Cerebellar nuclear complex (tissue), 1 donor: ENCODE data around the gene PSMD6.

ENCODE experiments used
- DNase-seq, 2 experiments: peaks; one replicate each; lab custom pipeline; 2025; lab: John Stamatoyannopoulos, UW

The PSMD6 gene

DNA sequence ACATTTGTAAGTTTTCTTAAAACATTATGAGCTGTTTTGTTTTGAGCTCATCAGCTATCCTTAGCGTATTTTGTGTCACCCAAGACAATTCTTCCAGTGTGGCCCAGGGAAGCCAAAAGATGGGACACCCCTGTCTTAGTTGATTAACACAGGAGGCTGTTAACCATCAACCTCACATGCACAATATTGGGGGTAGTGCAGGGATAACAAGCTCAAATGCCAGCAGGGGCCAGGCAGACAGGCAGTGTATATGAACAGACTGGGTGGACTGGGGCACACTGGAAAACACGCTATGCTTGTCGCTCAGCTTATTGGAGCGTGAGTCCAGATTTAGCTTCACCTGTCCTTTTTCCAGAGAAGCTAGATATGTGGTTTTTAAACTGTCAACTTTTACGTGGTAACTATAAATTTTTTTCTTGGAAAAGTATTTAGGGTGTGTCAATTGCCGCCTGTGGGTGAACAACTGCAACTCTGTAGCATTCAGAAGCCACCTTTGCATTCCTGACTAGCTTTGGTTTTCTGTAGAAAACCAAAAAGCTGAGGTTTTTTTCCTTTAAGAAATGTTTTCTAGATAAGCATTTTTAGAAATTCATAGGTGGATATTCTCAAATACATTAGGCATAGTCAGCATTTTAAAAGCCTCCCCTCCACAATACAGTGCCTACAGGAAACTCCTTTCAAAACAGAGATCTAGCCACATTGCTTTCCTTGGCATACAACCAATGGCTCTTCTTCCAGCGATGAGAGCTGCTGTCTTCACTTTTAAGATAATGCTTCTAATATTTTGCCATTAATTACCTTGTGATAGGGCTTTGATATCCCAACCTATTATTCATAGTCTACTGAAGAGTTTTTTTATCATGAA is 14.6 kb downstream of the PSMD6 start:
- DNase-seq, result no peak

DNA sequence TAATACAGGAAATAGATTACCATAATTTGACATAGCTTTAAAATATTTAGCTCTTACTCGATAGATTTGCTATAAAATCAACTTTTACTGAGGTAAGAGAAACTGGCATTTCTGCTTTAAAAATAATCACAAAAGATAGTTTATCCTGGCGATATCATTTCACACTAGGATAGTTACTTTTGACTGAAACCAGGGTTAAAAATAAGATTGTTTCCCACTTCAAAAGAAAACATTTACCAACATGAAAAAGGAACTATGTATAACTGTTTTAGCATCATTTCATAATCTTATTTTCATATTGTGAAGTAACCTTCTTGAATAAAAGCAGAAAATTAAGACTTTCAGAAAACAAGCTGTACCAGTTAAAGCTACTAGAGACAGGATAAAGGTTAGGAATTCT is 15.3 kb downstream of the PSMD6 start:
- DNase-seq, result no peak

GRCh38 chr3:64003589-64003988 is 19.7 kb downstream of the PSMD6 start:
- no peak for DNase-seq

DNA sequence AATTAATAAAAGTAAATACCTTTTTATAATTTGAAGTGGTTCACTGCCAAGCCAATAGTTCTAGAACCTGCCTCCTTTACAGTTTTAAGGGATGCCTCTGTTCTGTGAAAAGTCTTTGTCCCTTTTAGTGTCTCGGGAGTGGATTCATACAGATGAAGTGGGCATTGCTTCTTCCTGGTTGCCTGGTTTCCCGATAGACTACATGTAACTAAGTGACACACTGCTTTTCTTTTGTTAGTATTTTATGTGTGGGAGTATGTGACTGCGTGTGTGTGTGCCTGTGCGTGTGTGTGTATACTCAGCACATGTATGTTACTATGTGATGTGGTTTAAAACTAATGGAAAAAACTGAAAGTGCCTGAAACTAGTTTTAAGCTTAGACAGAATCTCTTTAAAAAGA is 21.1 kb downstream of the PSMD6 start:
- DNase-seq, result no peak

DNA sequence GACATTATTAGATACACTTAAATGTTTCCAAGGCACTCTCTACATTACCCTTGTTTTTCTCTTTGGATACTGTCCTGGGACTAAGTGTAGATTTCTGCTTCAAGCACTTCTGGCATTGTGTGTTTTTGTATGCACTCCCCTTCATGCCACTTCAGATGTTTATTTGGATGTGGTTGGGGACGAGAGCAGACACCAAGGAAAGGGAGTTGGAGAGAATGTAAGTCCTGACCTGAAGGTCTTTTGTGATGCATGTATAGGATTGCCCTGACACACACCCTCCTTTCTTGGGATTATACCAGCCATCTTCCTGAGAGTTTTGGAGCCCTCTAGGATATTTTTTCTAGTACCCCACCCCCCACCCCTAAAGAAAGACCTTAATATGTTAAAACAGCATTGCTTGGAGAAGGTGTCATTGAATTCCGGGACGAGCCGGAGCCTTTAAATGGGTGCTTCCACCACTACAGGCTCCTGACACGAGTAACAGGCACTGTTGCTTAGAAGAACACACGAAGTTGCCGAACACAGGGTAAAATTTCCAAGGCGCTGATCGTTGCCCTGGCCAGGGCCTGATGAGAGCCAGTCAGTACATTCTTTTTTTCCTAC is 22.7 kb downstream of the PSMD6 start:
- no peak for DNase-seq

DNA sequence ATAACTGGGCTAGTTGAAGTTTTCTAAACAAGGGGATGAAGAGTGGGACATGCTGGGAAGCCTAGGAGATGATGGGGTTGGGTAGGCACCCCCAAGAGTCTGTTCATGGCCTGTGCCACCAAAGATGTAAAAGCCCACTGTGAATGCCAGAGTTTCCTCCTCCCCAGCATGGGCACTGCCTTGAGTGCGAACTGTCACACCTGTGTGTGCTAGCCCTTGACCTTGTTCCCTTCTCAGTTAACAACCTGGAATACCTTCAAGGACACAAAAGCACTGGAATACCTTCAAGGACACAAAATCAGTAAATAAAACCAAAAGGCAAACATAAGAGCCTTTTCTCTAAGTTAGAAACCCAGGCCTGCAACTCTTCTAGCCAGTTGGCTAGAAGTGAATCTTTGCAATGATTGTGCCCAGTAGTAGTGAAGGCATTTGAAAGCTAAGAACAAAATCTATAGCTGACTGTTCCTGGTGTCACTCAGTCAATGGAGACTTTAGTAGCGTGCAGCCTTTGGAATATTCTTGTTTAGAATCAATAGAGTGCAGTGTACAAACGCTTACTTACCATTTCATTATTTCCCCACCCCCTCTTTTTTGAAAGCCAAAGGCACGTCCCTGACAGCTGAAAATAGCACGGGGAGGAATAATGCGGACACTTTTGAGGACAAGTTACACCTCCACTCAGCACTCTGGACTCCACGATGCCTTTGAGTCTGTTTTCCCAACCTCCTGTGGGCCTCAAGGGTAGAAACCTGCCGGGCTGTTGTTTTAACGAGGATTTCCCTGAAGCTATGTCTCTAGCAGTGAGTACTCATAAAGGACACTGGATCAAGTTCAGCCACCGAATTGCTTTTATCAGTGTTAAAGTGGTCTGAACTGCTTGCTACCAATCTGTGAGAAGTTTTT is 24.2 kb downstream of the PSMD6 start:
- DNase-seq, result no peak

DNA sequence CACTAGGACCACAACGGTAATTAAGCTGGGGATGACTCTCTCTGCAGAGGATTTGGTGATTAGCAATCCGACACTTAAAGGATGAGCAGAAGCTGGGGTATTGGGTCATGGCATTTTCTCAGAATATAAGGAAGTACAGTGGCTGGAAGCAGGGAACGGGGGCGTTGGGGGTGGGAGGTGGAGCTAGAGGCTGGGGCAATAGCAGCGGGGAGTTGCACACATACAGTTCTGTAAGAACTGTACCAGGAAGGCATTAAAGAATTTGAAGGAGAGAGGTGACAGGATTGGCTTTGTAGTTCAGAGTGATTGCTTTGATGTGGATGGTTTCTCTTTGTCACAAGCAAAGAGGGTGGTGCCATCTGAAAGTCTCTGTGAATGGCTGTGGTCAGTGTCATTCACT is 28.2 kb downstream of the PSMD6 start:
- no peak for DNase-seq

DNA sequence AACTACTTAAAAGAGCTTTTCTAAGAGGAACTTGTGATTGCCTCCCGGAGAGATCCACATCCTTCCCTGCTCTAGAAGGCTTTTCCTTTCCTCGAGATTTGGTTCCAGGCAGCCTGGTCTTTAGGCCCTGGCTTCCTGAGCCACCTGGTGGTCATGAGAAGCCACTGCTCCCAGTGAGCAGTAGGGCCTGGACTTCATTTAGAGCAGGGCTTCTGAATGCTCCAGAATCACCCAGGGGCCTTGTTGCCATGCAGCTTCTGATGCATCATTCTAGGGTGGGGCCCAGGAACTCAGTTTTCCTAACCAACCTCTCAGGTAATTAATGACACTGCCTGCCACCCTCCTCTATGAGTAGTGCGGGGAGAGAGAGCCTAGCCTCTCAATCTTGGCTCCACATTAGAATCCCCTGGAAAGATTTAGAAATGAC is 29.6 kb downstream of the PSMD6 start:
- DNase-seq, result peak in 1 of 2 experiments; percentile 46

DNA sequence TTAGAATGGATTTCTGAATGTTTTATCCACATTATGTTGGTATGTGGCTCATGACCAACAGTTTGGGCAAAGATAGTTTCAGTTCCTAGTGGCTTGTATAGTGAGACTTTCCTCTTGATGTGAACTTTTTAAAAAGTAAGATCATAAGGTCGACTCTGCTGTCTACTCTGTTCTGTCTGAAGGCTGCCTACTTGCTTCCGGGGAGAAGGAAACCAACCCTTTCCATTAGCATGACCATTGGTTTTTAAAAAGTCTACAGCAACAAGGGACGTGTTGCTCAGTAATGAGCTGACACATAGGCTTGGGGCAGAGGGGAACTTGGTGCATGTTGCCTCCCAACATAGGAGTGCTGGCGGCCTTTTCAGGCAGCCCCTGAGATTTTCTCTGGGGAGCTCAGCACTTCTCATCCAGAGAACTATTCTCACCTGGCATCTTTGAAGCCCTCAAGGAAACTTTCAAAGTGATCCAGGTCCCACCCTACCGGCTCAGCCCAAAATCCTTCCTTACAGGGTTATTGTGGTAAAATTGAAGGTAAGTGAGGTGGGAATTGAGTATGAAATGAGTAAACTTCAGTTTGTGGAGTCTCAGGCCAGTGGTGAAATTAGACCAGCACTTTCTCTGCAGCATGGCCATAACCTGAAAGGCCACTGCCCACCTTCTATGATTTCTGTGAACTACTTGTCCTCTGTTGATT is 30.6 kb downstream of the PSMD6 start:
- DNase-seq, result no peak

- no peak for DNase-seq
Observed at GRCh38 chr3:63991666-63992065, 31.6 kb downstream of the PSMD6 start.

- no peak for DNase-seq
Observed at GRCh38 chr3:63990733-63991132, 32.6 kb downstream of the PSMD6 start.

DNA sequence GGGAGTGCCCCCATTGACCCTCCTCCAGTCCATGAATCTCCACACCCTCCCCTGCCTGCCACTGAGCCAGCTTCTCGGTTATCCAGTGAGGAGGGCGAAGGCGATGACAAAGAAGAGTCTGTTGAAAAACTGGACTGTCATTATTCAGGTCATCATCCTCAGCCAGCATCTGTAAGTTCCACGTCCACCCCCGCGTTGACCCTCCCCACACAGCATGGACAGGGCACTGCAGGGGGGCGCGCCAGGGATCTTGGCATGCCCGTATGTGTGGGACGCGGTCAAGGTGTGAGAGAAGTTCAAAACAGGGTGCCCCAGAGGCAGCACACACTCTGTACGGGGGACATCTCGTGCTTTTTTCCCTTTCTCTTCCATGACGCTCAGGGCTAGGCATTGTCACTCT is 33.1 kb downstream of the PSMD6 start:
- DNase-seq, result no peak

DNA sequence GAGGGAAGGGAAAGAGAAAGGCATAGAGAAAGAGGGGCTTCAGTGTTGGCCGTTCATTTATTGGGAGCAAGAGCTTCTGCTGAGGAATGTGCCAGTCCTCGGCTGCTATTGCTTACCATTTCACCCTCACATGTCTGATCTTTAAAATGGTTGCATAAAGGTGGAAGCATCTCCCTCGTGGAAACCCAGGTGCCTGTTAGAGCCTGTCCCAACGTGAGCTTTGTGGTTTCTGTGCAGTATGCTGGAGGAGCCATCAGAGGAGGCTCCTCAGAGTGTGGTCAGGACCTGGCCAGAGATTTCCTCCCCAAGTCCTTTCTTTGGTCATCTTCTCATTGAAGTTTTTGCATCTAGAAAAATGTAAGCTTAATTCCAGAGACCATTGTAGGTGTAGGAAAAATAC is 34.4 kb downstream of the PSMD6 start:
- DNase-seq, result no peak

DNA sequence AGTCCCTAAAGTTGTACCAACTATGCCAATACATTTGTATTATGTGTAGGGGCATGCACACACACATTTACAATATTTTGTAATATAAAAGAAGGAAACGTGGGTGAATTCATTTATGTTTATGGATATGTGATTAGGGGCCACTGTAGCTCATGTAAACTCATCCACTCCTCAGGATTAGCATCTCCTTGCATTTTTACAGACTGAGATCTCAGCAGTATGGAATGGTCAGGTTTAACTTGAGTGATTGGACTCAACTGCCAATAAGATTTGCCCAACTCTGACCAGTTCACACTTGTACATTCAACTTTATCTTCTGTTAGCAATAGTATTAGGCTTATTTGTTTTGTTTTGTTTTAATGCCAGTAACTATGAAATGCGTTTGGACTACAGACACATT is 36.5 kb downstream of the PSMD6 start:
- no peak for DNase-seq

DNA sequence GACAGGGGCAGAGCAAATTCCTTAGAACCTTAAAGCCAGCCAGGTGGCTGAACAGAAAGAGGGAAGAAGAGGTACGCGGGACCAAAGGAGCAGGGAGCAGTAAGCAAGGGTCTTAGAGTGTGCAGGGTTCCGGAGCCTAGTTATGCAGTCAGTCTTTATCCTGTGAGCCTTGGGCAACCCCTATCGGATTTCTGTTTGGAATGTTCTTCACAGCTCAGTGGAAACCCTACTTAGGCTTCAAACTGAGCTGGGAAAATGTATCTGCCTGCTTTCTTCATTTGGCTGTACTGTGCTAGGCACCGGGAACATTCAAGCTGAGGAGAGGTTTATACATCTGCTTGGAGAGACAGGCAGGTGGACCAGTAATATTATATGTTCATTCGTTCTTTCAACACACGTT is 37.1 kb downstream of the PSMD6 start:
- no peak for DNase-seq

DNA sequence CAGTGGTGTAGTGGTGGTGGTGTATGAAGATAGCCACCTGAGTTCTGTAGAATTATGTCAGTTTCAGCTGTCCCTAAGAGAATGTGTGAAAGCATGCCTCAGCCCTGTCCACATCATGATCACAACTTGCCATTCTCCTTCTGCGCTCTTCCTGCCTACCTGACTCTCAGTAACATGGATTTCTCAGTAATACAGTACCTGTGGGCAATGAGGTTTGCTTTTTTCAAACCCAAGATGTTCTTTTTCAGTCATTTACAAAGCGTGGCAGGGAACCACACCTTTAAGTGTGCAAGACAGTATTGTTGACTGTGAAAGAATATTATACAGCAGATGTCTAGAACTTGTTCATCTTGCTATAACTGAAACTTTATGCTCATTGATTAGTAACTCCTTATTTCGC is 38.9 kb downstream of the PSMD6 start:
- DNase-seq, result no peak

DNA sequence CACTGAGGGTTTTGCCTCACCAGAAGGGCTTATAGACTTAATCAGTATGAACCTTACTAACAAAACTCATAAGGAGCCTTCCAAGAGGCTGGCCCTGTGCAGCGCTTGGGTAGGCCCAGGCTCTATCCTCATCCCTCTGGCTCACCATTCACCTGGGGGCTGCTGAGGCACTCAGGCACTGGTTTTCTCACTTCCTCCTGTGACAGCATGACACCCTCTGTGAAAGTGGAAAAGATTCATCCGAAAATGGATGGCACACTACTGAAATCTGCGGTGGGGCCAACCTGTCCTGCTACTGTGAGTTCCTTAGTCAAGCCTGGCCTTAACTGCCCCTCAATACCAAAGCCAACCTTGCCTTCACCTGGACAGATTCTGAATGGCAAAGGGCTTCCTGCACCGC is 41.3 kb downstream of the PSMD6 start:
- no peak for DNase-seq

GRCh38 chr3:63980830-63981498 is 42.3 kb downstream of the PSMD6 start:
- DNase-seq, result no peak

DNA sequence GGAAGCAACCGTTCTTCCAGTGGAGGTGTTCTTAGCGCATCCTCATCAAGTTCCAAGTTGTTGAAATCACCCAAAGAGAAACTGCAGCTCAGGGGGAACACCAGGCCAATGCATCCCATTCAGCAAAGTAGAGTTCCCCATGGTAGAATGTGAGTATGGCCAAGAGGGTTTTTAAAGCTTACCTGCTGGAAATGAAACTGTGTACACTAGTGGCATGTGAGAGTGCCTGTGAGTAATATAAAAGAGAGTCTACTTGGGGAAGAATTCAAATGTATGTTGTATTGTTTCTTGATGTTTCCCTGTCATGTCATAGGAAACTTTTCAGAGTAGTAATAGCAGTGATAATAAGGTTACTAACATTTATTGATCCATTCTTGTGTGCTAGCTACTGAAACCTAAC is 43.3 kb downstream of the PSMD6 start:
- no peak for DNase-seq

DNA sequence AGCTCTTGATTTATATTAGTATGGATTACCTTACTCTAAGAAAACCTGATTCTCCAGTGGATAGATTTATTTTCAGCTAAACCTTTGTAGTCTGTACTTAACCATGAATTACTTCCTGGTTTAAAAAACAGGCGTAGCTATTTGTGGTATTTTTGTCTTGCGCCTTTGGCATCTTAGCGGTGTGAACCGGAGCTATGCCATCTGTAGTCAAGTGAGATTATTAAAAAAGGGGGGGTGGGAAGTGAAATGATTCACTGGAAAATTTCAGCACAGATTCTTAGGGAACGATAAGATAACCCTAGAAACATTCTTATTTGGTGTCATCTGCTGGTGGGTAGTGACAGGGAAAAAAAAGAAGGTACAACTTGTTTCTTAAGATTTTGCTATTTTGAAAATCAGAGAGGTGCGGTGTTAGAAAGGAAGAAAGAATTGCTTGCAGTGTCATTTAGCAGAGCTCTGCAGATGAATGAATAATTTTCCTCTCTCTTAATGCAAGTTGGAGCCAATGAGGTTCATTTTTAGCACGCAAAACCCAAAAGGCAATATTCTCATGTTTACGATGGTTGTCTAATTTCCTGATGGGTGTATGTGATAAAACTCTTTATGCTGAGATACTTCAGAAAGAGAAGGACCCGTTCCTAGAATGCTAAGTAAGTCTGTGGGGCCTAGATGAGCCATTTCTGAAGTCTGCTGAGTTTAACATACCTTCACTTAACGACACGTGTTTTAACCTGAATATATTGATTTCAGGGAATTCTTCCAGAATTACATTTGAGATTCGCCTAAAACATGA is 44.0 kb downstream of the PSMD6 start:
- DNase-seq, result no peak

GRCh38 chr3:63977893-63978292 is 45.4 kb downstream of the PSMD6 start:
- no peak for DNase-seq
